ENCODE measurements around the gene DCTN5.
A peak's percentile ranks its signal among the peaks of the same experiment; 100 is the strongest.
"Not testable (repeated sequence)": the region's sequence is repeated elsewhere in the genome, so short reads cannot be mapped to it uniquely, and the experiment has no call there.

Gene DCTN5

GRCh38 chr16:23640931-23641765 is at the start of gene DCTN5, which contains the start of gene PALB2:
Gene DCTN5 (plus strand): TSS chr16:23641466. CDS start chr16:23641543, 77 bp downstream.
Gene PALB2 (minus strand): TSS chr16:23641310. CDS start chr16:23641157, 153 bp downstream.
- peak; percentile 64 for DNase-seq (ENCODE audit: low read depth)

GRCh38 chr16:23594186-23594585 is 47.1 kb upstream of the DCTN5 start:
- no peak for DNase-seq (ENCODE audit: low read depth)

- no peak for DNase-seq (ENCODE audit: low read depth)
Measured at GRCh38 chr16:23595246-23595950, 45.9 kb upstream of the DCTN5 start.

GRCh38 chr16:23595951-23596720 is 45.1 kb upstream of the DCTN5 start, which contains the start of gene NDUFAB1:
Gene NDUFAB1 (minus strand): TSS chr16:23596316. CDS start chr16:23596290, 26 bp downstream.
- peak; percentile 80 for DNase-seq (ENCODE audit: low read depth)

- DNase-seq (ENCODE audit: low read depth) = no peak
Measured at GRCh38 chr16:23597003-23597756, 44.1 kb upstream of the DCTN5 start.

- DNase-seq (ENCODE audit: low read depth) = no peak
Measured at GRCh38 chr16:23607726-23608125, 33.5 kb upstream of the DCTN5 start.

- no peak for DNase-seq (ENCODE audit: low read depth)
Measured at GRCh38 chr16:23608194-23608593, 33.1 kb upstream of the DCTN5 start.

GRCh38 chr16:23609929-23610328 is 31.3 kb upstream of the DCTN5 start:
- DNase-seq (ENCODE audit: low read depth) = no peak

- not testable (repeated sequence) for DNase-seq (ENCODE audit: low read depth)
Measured at GRCh38 chr16:23610905-23611304, 30.4 kb upstream of the DCTN5 start.

- no peak for DNase-seq (ENCODE audit: low read depth)
Measured at GRCh38 chr16:23611936-23612335, 29.3 kb upstream of the DCTN5 start.

- DNase-seq (ENCODE audit: low read depth) = no peak
Measured at GRCh38 chr16:23615805-23616204, 25.5 kb upstream of the DCTN5 start.

- DNase-seq (ENCODE audit: low read depth) = no peak
Measured at GRCh38 chr16:23624092-23624491, 17.2 kb upstream of the DCTN5 start.

- no peak for DNase-seq (ENCODE audit: low read depth)
Measured at GRCh38 chr16:23629516-23629915, 11.8 kb upstream of the DCTN5 start.

- not testable (repeated sequence) for DNase-seq (ENCODE audit: low read depth)
Measured at GRCh38 chr16:23631874-23632273, 9.4 kb upstream of the DCTN5 start.

- DNase-seq (ENCODE audit: low read depth) = no peak
Measured at GRCh38 chr16:23634461-23635036, 6.7 kb upstream of the DCTN5 start.

- no peak for DNase-seq (ENCODE audit: low read depth)
Measured at GRCh38 chr16:23635958-23636357, 5.3 kb upstream of the DCTN5 start.

- no peak for DNase-seq (ENCODE audit: low read depth)
Measured at GRCh38 chr16:23640615-23640930, 693 bp upstream of the DCTN5 start.

GRCh38 chr16:23642246-23642774 is 1.0 kb downstream of the DCTN5 start:
- no peak for DNase-seq (ENCODE audit: low read depth)

GRCh38 chr16:23650674-23651416 is 9.6 kb downstream of the DCTN5 start:
- no peak for DNase-seq (ENCODE audit: low read depth)

- no peak for DNase-seq (ENCODE audit: low read depth)
Measured at GRCh38 chr16:23651943-23652468, 10.7 kb downstream of the DCTN5 start.

Measured in stimulated activated CD8-positive, alpha-beta memory T cell treated with anti-CD3 and anti-CD28 coated beads, Interleukin-15, amount 100 ng/mL, for 1 hour (primary cell).